Left lobe of liver (tissue), 2 donors: ENCODE results near the gene THADA. TPM values are rescaled to one million over a fixed set of nuclear protein-coding genes. Genes with fewer than 3 reads are reported as not detected.

ENCODE experiments used
- ATAC-seq: fragments of 200-7000 bp; cut with Tn5 transposase; one replicate; pipeline ENCODE4 v1.9.1; 2020; ENCODE audit warnings: mild to moderate bottlenecking, moderate library complexity
- DNase-seq: peaks from one replicate; pipeline ENCODE4 v3.0.0-alpha.2; 2020; ENCODE audit warnings: low spot score
- total RNA-seq: library from RNA; stranded (reverse); gene quantifications from one replicate; pipeline ENCODE4 v1.2.1, GENCODE V29; 2021
- donor health status: DM: no; HTN: no; CAD: no; lungs with moderate emphysema.
- donor health status: DM: no; HTN: yes; CAD: no.

The THADA gene
- total RNA-seq, 1 donor from 2014 or later = 20.0 TPM

DNA sequence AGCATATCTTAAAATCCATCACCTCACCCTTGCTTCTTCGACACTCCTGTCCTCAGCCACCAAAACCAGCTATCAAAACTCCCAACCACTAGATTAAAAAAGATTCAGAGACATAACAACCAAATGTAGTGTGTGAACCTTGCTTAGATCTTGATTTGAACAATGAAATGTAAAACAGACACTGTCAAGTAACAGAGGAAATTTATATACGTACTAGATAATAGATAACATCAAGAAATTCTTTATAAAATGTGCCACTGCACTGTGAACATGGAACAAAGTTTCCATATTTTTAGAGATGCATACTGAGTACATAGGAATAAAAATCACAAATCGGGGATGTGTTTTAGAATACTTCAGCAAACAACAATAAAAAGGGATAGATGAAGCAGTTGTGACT, 86.0 kb downstream of the THADA start:
- ATAC-seq = no peak
- DNase-seq = no peak

DNA sequence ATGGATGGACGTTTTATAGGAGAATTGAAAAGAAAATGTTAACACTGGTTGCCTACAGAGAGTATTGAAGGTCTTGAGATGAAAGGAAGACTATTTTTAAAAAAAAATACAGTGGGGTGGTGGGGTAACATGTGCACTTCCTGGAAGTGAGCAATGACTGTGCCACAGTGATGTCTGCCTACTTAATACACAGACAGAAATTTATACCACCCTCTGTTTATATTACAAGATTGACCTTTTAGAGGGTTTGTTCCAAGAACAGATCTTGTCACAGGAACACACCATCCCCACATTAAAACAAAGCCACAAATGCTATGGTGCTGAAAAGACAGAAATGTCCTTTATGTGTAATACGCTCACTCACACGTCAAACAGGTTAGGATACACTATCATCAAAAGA, 87.6 kb downstream of the THADA start:
- ATAC-seq (no peak), DNase-seq (no peak)

DNA sequence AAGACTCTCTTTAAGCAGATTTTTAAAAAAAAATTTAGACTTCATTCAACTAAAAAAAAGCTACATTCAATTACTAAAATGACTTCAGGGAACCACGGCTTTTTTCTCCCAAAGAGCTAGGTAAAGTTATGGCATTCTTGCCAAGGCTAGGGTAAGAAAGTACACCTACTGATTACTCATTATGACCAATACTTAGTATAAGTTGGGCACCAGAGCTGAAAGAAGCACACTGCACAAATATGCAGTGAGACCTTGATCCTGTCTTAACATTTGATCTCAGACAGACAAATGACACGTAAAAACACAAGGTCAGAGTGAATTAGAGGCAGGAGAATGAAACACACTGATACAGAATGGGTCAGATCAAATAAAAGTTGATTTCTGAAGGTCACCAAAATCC, 88.7 kb downstream of the THADA start:
- DNase-seq (no peak), ATAC-seq (no peak)

DNA sequence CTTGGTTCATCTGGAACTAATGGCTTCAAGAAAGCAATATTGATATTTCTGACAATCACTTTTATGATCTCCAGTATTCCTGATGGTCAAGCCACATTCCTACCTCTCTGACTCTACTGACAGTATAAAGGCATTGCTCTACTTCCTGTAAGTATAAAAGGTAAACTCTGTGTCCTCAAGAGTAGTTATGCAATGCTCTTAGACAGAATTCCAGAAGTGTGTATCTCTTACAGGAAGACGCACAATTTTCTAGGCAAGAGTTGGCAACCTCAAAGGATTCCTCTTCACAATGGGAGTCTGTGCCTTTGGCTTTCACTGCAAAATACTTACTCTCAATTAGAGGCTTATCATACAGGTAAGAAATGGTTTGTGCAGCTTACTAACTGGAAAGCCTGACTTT, 100.1 kb downstream of the THADA start:
- no peak for ATAC-seq
- no peak for DNase-seq

DNA sequence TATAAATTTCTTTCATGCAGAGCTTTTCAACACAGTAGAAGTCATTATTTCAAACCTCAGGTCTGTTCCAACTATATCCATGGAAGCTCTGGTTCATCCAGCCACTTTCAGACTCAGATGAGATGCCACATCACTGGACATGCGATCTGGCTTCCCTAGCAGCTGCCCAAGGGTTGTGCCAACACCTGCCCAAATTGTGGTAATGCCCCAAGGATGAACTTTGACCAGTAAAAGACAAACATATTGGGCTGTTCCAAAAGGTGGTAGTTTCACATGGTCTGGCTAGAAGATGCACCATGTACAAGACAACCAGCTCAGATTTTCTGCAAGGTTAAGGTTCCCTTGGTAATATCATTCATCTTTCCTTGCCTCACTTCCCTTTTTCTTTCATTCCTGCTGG, 101.9 kb downstream of the THADA start:
- ATAC-seq = peak; percentile 97

DNA sequence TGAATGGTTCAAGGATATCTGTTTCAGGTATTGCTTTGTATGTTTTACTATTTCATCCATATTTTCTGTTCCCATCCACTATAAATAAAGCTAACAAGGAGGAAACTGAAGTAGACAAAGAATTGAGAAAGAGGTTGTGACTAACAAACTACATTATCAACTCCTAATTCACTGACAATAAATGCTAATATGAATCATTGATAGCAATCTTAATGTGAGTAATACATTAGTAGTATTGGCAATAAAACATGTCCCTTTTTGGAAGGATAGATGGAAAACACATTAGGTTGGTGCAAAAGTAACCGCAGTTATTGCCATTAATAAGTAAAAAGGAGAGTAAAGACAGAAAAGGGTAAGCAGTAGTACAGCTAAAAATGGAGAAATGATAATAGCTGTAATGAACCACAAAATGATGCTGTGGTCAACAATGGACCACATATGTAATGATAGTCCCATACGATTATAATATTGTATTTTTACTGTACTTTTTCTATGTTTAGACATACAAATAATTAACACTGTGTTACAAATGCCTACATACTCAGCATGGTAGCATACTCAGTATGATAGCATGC, 104.7 kb downstream of the THADA start:
- no peak for ATAC-seq
- DNase-seq = no peak

More for the DNA sequence above, 101.9 kb downstream of the THADA start:
- peak; percentile 80 for DNase-seq

DNA sequence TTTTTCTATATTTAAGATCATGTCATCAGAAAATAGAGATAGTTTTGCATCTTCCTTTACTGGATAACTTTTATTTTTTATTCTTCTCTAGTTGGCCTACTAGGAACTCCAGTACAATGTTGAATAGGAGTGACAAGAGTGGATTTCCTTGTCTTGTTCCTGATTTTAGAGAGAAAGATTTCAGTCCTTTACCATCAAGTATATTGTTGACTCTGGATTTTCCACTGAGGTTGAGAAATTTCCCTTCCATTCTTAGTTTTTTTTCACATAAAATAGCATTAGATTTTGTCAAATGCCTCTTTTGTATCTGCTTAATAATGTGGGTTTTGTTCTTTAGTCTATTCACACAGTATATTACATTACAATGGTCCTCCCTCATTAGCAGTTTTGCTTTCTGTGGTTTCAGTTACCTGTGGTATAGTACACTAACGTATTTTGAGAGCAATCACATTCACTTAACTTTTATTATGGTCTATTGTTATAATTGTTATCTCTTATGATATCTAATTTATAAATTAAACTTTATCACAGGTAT, 105.5 kb downstream of the THADA start:
- no peak for ATAC-seq

DNA sequence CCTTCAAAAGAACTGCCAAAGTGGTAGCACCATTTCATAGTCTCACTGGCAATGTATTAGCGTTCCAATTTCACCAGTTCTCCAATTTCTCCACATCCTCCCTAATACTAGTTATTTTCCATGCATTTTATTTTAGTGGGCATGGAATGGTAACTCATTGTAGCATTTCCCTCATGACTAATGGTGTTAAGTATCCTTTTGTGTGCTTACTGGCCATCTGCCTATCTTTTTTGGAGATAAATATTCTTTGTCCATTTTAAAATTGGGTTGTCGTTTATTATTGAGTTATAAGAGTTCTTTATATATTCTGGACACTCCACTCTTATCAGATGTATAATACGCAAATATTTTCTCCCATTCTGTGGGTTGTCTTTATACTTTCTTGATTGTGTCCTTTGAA, 107.1 kb downstream of the THADA start:
- DNase-seq (no peak), ATAC-seq (no peak)

More for the DNA sequence above, 105.5 kb downstream of the THADA start:
- DNase-seq = no peak

DNA sequence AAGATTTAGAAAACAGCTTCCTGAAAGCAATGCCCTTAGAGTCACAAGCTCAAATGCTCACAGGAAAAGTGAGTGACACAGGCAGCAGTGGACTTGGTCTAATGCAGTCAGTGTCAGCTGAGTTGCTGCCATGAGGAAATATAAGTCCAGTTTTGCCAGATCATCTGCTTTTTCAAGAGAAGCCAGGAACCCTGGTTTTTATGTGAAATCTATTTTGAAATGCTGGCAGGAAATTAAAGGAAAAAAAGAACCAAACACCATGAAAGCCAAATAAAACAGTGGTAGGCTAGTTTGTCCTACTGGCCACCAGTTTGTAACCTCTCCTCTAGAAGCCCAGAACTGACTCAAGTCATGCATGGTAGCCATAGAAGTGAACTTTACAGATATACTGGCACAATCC, 109.2 kb downstream of the THADA start:
- peak; percentile 86 for ATAC-seq
- DNase-seq = peak; percentile 71

DNA sequence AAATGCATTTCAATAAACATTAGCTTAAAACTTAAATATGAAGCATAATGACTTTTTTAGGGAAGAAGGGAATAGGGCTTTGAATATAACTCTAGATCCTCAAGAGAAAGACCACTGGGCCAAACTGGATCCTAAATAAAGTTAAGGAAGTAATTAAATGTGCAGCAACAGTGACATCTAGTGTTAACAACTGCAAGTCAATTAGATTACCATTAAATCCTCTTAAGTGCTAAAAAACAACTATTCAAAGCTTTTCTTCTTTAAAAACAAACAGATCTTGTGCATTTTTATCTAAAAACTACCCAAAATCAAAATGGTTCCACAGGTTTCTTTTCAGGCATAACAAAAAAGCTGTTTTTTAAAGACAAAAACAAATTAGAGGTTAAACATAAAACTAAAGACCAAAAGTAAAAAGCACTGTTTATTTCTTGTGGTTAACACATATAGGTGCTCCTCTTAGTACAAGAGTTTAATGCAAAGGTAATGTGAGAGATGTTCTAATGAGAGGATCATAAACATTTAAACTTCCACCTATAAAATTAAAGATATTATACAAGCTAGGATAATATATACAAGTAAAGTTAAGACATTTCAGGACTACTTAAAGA, 111.4 kb downstream of the THADA start:
- ATAC-seq (peak; percentile 70), DNase-seq (no peak)

DNA sequence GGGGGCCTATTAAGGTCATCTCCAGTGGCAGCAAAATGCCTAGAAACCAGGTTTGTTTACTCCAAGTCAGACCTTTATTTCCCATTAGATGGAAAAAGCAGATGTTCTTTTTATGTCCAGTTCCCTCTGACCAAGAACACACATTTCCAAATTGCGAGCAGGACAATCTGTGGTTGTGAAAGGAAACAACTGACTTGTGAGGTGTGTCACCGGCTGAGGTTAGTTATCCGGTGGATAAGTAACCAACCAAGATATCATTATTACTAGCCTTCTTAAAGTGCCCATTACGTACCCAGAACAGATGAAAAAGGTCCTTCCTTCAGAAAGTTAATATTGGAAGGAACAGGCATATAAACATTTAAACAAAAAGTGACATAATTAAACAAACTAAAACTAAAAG, 112.9 kb downstream of the THADA start:
- peak; percentile 19 for ATAC-seq
- no peak for DNase-seq

DNA sequence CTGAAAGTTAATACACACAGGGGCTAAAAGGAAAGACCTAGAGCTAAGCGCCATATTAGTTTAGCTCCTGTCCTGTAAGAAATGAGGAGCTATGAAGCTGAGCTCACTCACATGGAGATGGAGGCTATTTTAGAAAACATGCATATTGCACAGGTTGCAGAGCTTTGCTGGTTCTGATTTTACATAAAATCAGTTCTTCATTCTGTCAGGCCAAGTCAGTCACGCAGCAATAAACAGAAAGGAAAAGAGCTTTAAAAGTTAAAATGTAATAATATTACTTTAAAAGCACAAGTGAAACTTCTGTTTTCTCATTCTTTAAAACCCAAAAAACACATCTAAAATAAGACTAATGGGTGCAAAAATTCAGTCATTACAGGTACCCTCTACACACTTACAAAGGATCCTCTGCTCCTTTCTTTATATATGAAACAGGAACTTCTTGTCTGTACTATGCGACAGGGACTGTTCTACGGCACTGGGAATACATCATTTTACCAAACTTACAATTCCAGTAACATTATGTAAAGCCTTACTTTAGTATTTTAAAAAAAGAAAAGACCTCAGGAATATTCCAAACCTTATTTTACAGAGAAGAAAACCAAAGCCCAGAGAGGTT, 113.8 kb downstream of the THADA start:
- DNase-seq (no peak), ATAC-seq (no peak)

DNA sequence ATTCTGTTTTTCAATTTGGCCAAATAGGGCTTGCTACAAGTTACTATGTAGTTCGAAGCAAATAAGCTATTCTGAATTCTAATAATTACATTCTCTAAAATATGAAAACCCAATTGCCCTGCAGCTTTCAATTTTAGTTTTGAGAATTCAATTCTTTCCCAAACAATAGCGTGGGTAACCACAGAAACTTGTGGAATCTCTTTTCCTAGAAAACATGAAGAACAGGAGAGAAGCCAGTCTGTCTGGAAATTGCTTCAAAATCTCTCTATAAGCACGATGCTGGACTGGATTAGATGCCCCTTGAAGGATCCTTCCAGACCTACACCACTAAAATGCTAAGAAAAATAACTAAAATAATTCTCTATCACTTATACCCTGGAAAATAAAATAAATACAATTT, 115.0 kb downstream of the THADA start:
- no peak for DNase-seq
- no peak for ATAC-seq

DNA sequence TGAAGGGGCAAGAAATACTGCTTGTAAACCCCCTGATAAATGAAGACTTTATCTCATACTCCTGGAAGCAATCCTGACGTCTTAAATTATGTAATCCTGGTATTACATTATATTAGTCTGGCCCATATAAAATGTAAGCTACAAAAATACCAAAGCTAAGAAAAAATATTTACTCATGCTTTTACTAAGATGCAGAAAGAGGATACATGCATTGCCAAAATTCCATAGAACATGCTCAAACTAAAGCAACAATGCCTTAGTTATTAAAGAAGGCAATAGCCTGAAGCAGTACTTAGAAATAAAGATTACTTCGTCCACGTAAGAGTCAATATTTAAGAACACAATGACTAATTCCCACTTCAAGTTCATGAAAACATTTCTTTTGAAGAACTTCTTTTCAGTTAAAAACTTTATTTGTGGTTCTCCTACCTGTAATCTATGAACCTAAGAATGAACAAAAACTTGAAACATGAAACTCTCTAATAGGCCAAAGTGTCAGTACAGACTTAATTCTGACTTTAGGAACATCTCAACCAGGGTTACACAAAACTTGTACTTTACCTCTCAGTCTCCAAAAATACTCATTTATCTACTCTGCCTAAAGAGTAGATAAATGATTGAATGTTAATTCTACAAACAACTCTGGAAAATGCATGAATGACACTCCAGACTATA, 117.3 kb downstream of the THADA start:
- ATAC-seq (no peak), DNase-seq (no peak)

DNA sequence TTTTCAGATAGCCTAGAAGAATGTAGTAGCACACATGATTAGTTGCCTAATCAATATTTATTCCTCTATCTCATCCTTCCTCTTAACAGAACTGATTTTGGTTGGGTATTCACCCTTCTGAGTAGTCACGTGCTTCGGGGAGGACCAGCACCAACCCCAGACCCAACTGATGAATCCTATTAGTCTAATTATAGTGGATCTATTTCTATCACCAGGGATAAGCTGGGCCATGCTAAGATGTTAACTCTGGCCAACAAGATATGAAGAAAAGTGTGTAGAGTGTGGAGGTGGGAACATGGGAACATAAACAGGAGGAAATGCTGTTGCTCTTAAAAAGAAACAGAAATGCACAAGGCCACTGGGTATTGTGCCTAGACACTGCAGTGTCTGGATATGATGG, 119.9 kb downstream of the THADA start:
- ATAC-seq (no peak), DNase-seq (no peak)

DNA sequence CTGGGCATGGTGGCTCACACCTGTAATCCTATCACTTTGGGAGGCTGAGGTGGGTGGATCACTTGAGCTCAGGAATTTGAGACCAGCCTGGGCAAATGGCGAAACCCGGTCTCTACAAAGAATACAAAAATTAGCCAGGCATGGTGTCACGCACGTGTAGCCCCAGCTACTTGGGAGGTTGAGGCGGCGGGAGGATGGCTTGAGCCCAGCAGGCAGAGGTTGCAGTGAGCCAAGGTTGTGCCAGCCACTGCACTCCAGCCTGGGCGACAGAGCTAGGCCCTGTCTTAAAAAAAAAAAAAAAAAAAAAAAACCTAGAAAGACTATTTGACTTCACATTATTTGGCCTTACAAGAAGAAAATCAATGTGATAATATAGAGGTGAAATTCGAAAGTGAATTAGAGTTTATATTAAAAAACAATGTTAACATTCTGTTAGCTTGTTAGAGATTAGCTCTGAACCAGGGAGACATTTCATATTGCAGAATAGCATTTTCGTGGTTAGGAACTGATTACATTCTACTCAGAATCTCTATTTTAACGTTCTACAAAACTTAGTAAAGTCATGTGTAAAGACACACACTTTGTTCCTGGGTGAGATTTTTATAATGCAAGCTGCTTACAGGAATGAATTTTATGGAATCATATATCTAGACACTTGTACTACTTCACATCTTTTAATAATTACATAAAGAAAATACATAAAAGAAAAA, 120.5 kb downstream of the THADA start:
- ATAC-seq = no peak

DNA sequence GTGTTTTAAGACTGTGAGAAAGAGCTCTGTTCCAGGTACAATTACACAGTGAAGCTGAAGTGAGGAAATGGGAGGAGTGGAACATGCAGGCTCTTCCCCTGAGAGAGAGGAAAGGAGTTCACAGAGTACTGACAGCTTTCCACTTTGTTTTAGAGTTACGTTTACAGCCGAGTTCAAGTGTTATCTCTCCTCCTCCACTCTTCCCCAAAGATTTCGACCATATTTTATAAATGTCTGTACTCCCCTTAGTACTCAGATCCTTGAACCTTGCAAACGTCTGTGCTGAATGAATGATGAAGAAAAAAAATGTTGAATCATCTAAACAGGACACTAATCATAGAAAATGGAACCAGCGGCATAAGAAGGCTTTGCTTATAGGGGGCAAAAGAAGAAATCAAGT, 121.6 kb downstream of the THADA start:
- no peak for DNase-seq
- no peak for ATAC-seq

More for the DNA sequence above, 120.5 kb downstream of the THADA start:
- no peak for DNase-seq

DNA sequence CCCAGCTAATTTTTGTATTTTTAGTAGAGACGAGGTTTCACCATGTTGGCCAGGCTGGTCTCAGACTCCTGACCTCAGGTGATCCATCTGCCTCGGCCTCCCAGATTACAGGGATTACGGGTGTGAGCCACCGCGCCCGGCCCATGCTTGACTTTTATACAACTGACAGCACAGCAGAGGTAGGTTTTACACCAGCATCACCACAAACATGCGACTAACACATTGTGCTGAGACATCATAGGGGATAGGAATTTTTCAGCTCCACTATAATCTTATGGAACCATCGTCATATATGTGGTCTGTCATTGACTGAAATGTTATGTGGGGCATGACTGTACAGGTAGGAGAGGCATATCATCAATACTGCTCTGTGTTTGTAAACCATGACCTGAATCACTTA, 122.1 kb downstream of the THADA start:
- DNase-seq = no peak
- no peak for ATAC-seq

DNA sequence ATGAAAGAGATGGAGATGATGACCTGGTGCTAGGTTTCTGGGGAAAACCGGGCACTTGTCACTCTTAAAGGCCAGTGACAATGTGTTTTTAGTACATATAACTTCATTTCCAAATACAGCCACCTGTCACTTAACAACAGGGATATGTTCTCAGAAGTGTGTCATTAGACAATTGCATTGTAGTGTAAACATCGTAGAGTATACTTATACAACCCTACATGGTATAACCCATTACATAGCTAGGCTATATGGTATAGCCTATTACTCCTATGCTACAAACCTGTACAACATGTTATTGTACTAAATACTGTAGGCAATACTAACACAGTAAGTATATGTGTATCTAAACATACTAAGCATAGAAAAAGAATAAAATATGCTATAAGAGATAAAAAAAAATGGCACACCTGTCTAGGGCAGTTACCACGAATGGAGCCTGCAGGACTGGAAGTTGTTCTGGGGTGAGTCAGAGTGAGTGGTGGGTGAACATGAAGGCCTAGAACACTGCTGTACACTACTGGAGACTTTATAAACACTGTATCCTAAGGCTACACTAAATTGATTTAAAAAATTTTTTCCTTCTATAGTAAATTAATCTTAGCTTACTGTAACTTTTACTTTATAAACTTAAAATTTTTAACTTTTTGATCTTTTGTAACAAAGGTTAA, 123.2 kb downstream of the THADA start:
- ATAC-seq (no peak), DNase-seq (no peak)

DNA sequence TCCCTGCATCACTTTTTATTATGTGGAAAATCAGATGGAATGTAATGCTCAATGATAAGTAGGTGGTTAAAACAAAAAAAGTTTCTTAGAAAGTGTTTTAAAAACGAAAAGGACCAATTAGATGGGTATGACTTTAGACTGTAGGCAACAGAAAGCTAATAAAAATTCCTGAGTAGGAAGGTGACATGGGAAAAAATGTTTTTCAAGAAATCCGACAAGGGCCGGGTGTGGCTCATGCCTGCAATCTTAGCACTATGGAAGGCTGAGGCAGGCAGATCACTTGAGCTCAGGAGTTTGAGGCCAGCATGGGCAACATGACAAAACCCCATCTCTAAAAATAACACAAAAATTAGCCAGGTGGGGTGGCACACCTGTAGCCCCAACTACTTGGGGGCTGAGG, 126.1 kb downstream of the THADA start:
- no peak for DNase-seq
- no peak for ATAC-seq

DNA sequence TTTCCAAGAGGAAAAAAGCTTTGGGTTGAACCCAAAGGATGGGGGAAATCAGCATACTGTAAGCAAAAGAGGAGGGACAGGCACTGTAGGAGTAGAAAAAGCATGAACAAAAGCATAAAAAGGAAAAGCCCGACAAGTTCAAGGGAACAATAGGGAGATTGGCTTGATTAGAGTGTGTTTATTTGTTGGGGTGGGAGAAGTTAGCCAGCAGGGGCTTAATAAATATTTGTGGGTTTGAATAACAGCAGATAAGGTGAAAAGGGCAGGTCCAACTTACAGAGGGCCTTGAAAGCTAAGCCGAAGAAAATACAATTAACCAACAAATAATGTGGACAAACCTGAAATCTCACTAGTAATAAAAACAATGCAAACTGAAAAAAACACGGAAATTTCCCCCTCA, 126.7 kb downstream of the THADA start:
- no peak for DNase-seq
- no peak for ATAC-seq
